Activated naive CD8-positive, alpha-beta T cell treated with anti-CD3 and anti-CD28 coated beads, Interleukin-2, amount 50 U/mL, for 24 hours (primary cell): ENCODE measurements around the gene DDX10.

Source experiments
- ATAC-seq: fragments of 150-1000 bp; cut with Tn5 transposase; one replicate; pipeline ENCODE4 v1.10.0; 2021
- DNase-seq: peaks from one replicate; pipeline ENCODE4 v3.0.0; 2021
- H3K27ac Mint-ChIP-seq: one replicate; pipeline ENCODE4 v1.8.0; 2021; ENCODE audit warnings: mild to moderate bottlenecking, mixed read lengths
- H3K27me3 Mint-ChIP-seq: one replicate; pipeline ENCODE4 v1.8.0; 2021; ENCODE audit warnings: mixed read lengths
- H3K36me3 Mint-ChIP-seq: one replicate; pipeline ENCODE4 v1.8.0; 2021; ENCODE audit warnings: low read depth, mixed read lengths
- H3K4me1 Mint-ChIP-seq: one replicate; pipeline ENCODE4 v1.8.0; 2021; ENCODE audit warnings: mixed read lengths
- H3K4me3 Mint-ChIP-seq: one replicate; pipeline ENCODE4 v1.8.0; 2021; ENCODE audit warnings: mild to moderate bottlenecking, moderate library complexity, mixed read lengths
- H3K9me3 Mint-ChIP-seq: one replicate; pipeline ENCODE4 v1.8.0; 2021; ENCODE audit warnings: mixed read lengths

Gene DDX10

GRCh38 chr11:108825381-108825780, 160.5 kb downstream of the DDX10 start:
- ATAC-seq, result no peak
- peaks cover 3% of the 10 kb centered on the region for H3K9me3 Mint-ChIP-seq
- peaks cover 7% of the 10 kb centered on the region for H3K4me1 Mint-ChIP-seq
- no peak for DNase-seq
- H3K4me3 Mint-ChIP-seq, result no peak overlapping the region
- H3K27ac Mint-ChIP-seq, result no peak overlapping the region
- H3K27me3 Mint-ChIP-seq, result no peaks in the 10 kb centered on the region
- H3K36me3 Mint-ChIP-seq, result peaks cover 14% of the 10 kb centered on the region

DNA sequence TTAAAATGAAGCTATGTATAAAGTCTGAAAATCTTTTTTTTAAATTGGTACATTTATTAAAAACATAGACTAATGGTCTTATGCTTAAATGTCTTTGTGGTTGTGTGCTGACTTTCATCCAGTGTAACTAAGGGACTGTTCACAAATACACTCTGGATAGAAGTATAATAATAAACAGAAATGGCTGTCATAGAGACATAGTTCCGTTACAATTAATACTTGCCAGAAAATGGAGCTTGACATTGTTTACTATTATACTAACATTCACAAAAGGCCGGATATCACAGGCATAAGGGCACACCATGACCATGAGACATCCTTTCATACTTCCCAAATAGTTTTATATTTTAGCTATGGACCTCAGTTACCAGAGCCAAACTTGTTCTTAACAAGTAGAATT, 161.3 kb downstream of the DDX10 start:
- no peak overlapping the region for H3K4me3 Mint-ChIP-seq
- peaks cover 14% of the 10 kb centered on the region for H3K36me3 Mint-ChIP-seq
- H3K4me1 Mint-ChIP-seq, result peaks cover 9% of the 10 kb centered on the region

DNA sequence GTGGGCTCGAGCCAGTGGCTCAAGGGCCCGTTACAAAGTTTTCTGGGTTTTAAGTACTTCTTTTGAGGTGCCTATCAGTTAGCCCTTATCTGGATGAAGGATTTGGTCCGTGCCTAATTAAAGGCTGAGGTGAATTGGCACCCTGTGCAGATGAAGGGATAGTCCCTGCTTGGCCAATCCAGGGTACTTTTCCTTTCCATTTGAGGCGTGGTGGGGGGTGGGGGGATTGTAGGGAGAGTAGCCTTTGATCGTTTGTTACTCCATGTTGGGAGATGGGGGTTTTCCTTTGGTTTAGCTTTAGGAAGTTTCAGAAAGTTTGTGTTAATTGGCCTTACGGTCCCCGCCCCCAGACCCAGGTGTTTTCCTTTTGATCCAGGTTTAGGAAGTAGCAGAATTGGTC, 170.8 kb downstream of the DDX10 start:
- H3K9me3 Mint-ChIP-seq, result no peaks in the 10 kb centered on the region

More for the DNA sequence above, 161.3 kb downstream of the DDX10 start:
- ATAC-seq (no peak), DNase-seq (no peak)
- H3K27me3 Mint-ChIP-seq, result no peaks in the 10 kb centered on the region
- no peak overlapping the region for H3K27ac Mint-ChIP-seq
- H3K9me3 Mint-ChIP-seq, result peaks cover 3% of the 10 kb centered on the region

GRCh38 chr11:108836541-108836940, 171.7 kb downstream of the DDX10 start:
- peaks cover 32% of the 10 kb centered on the region for H3K36me3 Mint-ChIP-seq
- H3K4me3 Mint-ChIP-seq, result no peak overlapping the region
- no peaks in the 10 kb centered on the region for H3K9me3 Mint-ChIP-seq
- peaks cover 3% of the 10 kb centered on the region for H3K4me1 Mint-ChIP-seq
- no peaks in the 10 kb centered on the region for H3K27me3 Mint-ChIP-seq
- no peak for DNase-seq
- no peak for ATAC-seq
- H3K27ac Mint-ChIP-seq, result no peak overlapping the region

More for the DNA sequence above, 170.8 kb downstream of the DDX10 start:
- no peak overlapping the region for H3K4me3 Mint-ChIP-seq
- H3K4me1 Mint-ChIP-seq, result peaks cover 3% of the 10 kb centered on the region
- no peaks in the 10 kb centered on the region for H3K27me3 Mint-ChIP-seq
- peaks cover 23% of the 10 kb centered on the region for H3K36me3 Mint-ChIP-seq
- no peak overlapping the region for H3K27ac Mint-ChIP-seq
- DNase-seq, result no peak
- ATAC-seq, result no peak

GRCh38 chr11:108838102-108838791, 173.4 kb downstream of the DDX10 start:
- Mint-ChIP-seq H3K4me3 (no peak overlapping the region), H3K9me3 (no peaks in the 10 kb centered on the region), H3K27me3 (no peaks in the 10 kb centered on the region), H3K27ac (no peak overlapping the region), H3K36me3 (peaks cover 36% of the 10 kb centered on the region), H3K4me1 (peaks cover 3% of the 10 kb centered on the region)
- DNase-seq (no peak), ATAC-seq (no peak)

DNA sequence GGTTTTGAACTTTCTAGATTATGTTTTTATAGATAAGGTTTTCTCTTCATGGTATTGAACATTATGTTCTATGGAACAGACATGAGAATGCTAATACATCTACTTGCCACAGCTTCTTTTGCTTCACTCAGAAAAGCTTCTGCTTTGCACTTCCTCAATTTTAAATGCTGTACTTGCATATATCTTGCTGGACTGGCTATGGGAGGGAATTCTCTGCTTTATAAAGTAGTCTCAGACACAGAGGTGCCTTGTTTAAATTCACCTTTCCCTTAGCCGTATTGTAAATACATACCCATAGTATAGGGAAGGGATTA, 173.9 kb downstream of the DDX10 start:
- Mint-ChIP-seq H3K36me3 (peaks cover 33% of the 10 kb centered on the region), H3K27me3 (no peaks in the 10 kb centered on the region), H3K27ac (no peak overlapping the region), H3K4me3 (no peak overlapping the region), H3K9me3 (no peaks in the 10 kb centered on the region), H3K4me1 (peaks cover under 1% of the 10 kb centered on the region)
- DNase-seq (no peak), ATAC-seq (no peak)

- Mint-ChIP-seq H3K27me3 (no peaks in the 10 kb centered on the region), H3K9me3 (no peaks in the 10 kb centered on the region), H3K27ac (no peak overlapping the region), H3K4me1 (no peaks in the 10 kb centered on the region), H3K36me3 (peaks cover 29% of the 10 kb centered on the region), H3K4me3 (no peak overlapping the region)
- DNase-seq, result no peak
- ATAC-seq, result no peak
Measured at GRCh38 chr11:108846009-108846408, 181.1 kb downstream of the DDX10 start.

GRCh38 chr11:108847298-108847990, 182.6 kb downstream of the DDX10 start:
- Mint-ChIP-seq H3K36me3 (peaks cover 26% of the 10 kb centered on the region), H3K27ac (no peak overlapping the region), H3K27me3 (no peaks in the 10 kb centered on the region), H3K4me1 (no peaks in the 10 kb centered on the region), H3K9me3 (no peaks in the 10 kb centered on the region), H3K4me3 (no peak overlapping the region)
- no peak for DNase-seq
- ATAC-seq, result no peak

- H3K9me3 Mint-ChIP-seq, result no peaks in the 10 kb centered on the region
- no peak overlapping the region for H3K4me3 Mint-ChIP-seq
- peaks cover 17% of the 10 kb centered on the region for H3K36me3 Mint-ChIP-seq
- H3K4me1 Mint-ChIP-seq, result peaks cover 18% of the 10 kb centered on the region
- H3K27me3 Mint-ChIP-seq, result no peaks in the 10 kb centered on the region
- H3K27ac Mint-ChIP-seq, result no peak overlapping the region
- no peak for ATAC-seq
- no peak for DNase-seq
Measured at GRCh38 chr11:108851781-108852180, 186.9 kb downstream of the DDX10 start.

GRCh38 chr11:108852701-108853100, 187.8 kb downstream of the DDX10 start:
- Mint-ChIP-seq H3K4me1 (peaks cover 18% of the 10 kb centered on the region), H3K9me3 (no peaks in the 10 kb centered on the region), H3K4me3 (no peak overlapping the region), H3K36me3 (peaks cover 17% of the 10 kb centered on the region), H3K27ac (no peak overlapping the region), H3K27me3 (no peaks in the 10 kb centered on the region)
- ATAC-seq, result no peak
- DNase-seq, result no peak

DNA sequence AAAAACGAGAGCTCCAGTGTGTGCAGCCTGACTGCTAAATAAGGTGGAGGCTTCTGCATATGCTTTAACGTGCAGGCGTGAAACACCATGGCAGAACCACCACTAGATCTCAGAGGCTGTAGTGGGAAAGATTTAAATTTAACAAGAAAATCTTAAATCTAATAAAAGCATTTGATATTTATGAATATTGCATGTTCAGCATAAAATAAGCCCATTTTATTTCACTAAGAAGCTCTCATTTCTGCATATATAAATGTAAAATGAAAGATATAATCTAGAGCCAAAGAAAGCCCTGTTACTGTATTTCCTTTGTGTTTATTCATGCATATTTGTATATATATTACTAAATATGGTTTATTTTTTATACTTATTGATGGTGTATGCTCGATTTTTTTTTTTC, 188.3 kb downstream of the DDX10 start:
- DNase-seq (no peak), ATAC-seq (no peak)
- no peak overlapping the region for H3K27ac Mint-ChIP-seq
- no peaks in the 10 kb centered on the region for H3K9me3 Mint-ChIP-seq
- no peak overlapping the region for H3K4me3 Mint-ChIP-seq
- H3K36me3 Mint-ChIP-seq, result peaks cover 17% of the 10 kb centered on the region
- peaks cover 18% of the 10 kb centered on the region for H3K4me1 Mint-ChIP-seq
- no peaks in the 10 kb centered on the region for H3K27me3 Mint-ChIP-seq

DNA sequence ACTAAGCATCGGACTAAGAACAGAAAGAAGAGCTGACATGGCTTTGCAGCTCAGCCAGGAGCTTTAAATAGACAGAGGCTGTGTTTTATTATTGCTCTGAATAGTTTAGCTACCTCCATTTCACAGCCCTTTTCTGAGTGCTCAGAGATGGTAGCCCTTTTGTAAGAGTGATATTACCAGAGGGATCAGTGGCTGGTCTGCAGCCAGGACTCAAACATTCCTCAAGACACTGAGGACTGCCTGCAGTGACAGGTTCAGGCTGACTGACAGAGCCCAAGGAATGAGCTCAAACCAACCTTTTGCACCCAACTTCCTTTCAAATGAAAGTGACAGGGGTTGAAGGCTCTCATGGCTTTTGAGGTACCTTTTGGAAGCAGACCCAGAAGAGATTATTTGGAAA, 189.0 kb downstream of the DDX10 start:
- Mint-ChIP-seq H3K9me3 (no peaks in the 10 kb centered on the region), H3K36me3 (peaks cover 18% of the 10 kb centered on the region), H3K4me3 (peak overlapping the region; percentile 70), H3K27ac (peak overlapping the region; percentile 85), H3K4me1 (peaks cover 21% of the 10 kb centered on the region), H3K27me3 (no peaks in the 10 kb centered on the region)
- ATAC-seq (peak; percentile 40), DNase-seq (no peak)

GRCh38 chr11:108854346-108854745, 189.5 kb downstream of the DDX10 start:
- peak overlapping the region; percentile 70 for H3K4me3 Mint-ChIP-seq
- peaks cover 19% of the 10 kb centered on the region for H3K36me3 Mint-ChIP-seq
- ATAC-seq (peak; percentile 52), DNase-seq (no peak)
- H3K27me3 Mint-ChIP-seq, result no peaks in the 10 kb centered on the region
- peak overlapping the region; percentile 85 for H3K27ac Mint-ChIP-seq
- peaks cover 25% of the 10 kb centered on the region for H3K4me1 Mint-ChIP-seq
- no peaks in the 10 kb centered on the region for H3K9me3 Mint-ChIP-seq

GRCh38 chr11:108857382-108857781, 192.5 kb downstream of the DDX10 start:
- H3K9me3 Mint-ChIP-seq, result no peaks in the 10 kb centered on the region
- no peak for DNase-seq
- H3K27ac Mint-ChIP-seq, result no peak overlapping the region
- no peak for ATAC-seq
- peaks cover 28% of the 10 kb centered on the region for H3K4me1 Mint-ChIP-seq
- H3K36me3 Mint-ChIP-seq, result peaks cover 22% of the 10 kb centered on the region
- H3K27me3 Mint-ChIP-seq, result no peaks in the 10 kb centered on the region
- H3K4me3 Mint-ChIP-seq, result no peak overlapping the region

DNA sequence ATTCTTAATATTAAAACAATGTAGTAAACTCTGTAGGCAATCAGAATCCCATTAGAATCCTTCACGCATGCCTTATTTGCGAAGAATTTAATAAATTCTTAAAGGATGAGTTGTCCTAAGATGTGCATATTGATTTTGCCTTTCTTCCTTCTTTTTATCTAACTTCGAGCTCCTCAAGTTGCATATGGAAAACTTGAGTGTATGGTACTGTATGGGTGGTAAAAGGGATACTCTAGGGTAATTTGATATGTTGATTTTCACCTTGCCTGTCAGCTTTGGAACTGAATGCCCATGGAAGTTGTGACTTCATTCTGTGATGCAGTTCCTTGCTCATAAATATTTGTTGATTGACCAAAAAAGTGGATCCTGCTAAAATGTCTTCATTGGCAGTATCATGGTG, 193.8 kb downstream of the DDX10 start:
- no peaks in the 10 kb centered on the region for H3K9me3 Mint-ChIP-seq
- H3K27me3 Mint-ChIP-seq, result no peaks in the 10 kb centered on the region
- H3K4me1 Mint-ChIP-seq, result peaks cover 28% of the 10 kb centered on the region
- H3K27ac Mint-ChIP-seq, result no peak overlapping the region
- ATAC-seq, result no peak
- peaks cover 21% of the 10 kb centered on the region for H3K36me3 Mint-ChIP-seq
- H3K4me3 Mint-ChIP-seq, result no peak overlapping the region
- no peak for DNase-seq
